HG03457 (cell line): Measurements from ENCODE around the gene LCN12.

ENCODE experiments used
- ATAC-seq: cut with Tn5 transposase; IDR thresholded peaks from one replicate; pipeline ENCODE4 v1.9.1; 2021; ENCODE audit warnings: moderate number of reproducible peaks; ENCODE audit not compliant: unreplicated experiment

Gene LCN12

DNA sequence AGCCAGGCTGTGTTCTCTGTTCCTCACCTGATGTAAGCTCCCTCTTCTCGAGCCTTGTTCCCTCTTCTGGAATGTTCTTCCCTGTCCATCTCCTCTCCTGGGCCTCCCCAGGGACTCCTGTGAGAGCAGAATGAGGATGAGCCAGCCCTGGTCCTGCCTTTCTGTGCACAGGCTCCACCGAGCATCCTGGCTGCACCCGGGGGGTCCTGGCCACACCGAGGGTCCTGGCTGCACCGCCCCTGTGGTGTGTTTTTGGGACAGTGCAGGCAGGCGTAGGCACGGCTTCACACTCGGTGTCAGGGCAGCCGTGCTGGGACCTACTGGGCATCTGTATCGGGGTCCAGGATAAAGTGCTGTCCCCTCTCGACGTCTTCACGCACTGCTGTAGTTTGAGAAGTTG lies 25.3 kb upstream of the LCN12 start:
- ATAC-seq, result no peak

DNA sequence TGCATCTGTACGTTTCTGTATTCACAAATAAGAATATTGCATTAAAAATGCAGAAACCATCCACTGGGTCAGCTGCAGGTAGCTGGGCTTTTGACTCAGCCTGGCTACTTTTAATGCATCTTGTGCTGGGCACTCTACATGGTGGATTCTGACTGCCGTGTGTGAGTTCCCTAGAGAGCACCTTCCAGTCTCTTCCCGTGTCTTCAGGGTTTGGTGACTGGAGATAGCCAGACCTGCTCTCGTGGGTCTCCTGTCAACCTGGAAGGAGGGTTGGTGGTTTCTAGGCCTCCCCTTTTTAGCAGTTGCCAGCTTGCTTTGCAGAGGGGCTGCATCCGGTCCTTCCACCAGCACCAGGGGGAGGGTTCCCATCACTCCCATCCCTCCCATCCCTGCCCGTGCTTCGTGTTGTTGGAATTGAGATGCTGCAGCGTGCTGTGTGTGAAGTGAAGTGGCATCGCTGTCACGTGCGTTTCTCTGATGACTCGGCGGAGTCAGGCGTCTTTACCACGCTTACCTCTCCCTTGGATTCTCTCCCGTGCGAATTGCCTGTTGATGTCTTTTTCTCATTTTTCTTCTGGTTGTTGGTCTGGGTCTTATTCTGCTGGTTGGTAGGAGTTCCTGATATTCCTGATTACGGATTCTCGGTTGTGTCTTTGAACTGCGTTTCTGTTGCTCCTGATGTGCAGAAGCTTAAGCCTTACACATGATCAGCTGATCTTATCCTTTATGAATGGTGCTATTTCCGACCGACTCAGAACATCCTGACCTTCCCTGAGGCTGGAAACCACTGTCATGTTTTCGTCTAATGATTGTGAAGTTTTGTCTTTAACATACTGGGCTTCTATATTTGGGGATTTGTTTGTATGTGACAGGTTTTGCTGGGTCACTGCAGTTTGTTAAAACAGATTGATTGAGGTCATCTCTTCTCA lies 24.5 kb upstream of the LCN12 start:
- ATAC-seq, result no peak

DNA sequence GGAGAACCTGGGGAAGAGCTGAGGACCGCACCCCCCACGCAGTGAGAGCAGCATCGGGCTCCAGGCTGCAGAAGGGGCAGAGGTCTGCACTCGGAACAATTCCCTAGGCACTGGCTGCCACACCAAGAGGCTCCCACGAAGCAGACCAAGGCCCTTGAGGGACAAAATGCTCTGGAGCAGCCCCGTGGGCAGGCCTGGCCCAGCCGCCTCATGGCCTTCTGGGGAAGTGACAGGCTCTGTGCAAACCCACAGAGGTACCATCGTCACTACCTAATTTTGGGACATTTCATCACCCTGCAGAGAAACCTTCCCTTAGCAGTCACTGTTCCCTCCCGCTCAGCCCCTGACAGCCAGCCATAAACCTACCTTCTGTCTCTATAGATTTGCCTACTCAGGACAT lies 23.5 kb upstream of the LCN12 start:
- ATAC-seq, result no peak

DNA sequence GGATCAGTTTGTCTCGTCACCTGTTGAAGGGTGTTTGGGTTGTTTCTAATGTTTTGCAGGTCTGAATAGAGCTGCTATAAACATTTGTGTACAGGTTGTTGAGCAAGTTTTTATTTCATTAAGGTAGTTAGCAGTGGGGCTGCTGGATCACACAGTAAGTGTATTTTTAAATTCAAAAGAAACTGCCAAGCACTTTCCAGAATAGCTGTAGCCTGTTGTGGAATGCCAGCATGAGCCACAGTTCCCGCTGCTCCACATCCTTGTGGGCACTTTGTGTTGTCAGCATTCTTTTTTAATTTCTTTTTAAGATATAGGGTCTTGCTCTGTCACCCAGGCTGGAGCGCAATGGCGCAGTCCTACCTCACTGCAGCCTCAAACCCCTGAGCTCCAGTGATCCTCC lies 22.1 kb upstream of the LCN12 start:
- ATAC-seq, result no peak

DNA sequence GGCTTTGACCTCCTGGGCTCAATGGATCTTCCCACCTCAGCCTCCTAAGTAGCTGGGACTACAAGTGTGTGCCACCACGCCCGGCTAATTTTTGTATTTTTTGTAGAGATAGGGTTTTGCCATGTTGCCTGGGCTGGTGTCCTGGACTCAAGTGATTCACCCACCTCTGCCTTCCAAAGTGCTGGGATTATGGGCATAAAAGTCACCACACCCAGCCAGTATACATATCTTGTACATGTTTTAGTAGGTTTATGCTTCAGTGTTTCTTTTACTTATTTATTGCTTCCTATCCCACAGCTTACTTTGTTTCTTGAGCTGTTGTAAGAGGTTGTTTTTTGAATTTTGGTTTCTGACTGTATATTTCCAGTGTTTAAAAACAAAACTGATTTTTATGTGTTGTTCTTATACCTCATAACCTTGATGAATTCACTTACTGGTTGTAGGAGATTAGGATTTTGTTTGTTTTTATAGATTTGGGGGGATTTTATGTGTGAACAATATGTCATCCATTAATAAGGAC lies 20.4 kb upstream of the LCN12 start:
- no peak for ATAC-seq

DNA sequence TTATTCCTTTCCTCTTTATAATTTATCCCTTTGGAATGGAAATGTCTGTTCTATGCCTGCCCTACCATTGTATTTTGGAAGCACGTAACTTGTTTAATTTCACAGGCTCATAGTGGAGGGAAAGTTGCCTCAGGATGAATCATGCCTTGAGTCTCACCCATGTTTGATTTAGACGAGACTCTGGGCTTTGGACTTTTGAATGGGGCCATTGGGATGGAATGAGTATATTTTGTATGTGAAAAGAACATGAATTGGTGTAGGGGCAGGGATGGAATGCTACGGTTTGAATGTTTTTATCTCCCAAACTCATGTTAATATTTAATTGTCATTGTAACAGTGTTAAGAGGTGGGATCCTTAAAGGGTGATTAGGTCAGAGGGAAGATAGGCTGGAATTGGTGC lies 17.8 kb upstream of the LCN12 start:
- ATAC-seq, result no peak

DNA sequence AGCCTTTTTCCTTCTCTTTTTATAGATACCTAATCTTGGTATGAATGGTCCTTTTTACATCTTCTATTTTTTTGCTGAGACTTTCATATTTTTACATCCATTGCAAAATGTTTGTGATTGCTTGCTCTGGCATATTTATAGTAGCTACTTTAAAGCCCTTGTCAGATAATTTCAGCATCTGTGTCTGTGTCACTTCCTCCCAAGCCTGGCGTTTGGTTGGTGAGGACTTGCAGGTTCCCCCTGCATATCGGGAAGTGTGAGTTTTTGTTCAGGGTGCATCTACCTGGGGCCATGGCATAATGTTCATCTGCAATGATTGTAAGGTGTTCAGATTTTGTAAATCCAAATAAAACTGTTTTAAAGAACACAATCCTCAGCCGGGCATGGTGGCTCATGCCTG lies 16.4 kb upstream of the LCN12 start:
- no peak for ATAC-seq

DNA sequence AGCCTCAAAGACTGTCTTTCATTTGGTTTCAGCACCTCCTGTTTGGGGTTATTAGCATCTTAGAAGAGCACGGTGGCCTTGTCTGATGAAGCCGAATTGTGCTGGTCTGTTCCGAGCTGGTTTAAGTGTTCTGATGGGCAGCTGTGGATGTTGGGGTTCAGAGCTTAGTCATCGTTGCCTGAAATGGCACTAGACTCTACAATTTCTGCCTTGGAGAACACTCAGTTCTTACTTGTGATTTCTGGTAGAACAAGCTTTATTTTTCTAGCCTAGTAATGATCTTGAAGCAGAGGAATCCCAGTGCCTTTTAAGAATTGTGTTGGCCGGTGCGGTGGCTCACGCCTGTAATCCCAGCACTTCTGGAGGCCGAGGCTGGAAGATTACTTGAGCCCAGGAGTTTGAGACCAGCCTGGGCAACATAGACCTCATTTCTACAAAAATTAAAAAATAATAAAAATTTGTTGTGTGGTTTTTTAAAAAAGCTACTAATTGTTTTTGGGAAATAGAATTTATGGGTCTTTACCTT lies 15.4 kb upstream of the LCN12 start:
- no peak for ATAC-seq

DNA sequence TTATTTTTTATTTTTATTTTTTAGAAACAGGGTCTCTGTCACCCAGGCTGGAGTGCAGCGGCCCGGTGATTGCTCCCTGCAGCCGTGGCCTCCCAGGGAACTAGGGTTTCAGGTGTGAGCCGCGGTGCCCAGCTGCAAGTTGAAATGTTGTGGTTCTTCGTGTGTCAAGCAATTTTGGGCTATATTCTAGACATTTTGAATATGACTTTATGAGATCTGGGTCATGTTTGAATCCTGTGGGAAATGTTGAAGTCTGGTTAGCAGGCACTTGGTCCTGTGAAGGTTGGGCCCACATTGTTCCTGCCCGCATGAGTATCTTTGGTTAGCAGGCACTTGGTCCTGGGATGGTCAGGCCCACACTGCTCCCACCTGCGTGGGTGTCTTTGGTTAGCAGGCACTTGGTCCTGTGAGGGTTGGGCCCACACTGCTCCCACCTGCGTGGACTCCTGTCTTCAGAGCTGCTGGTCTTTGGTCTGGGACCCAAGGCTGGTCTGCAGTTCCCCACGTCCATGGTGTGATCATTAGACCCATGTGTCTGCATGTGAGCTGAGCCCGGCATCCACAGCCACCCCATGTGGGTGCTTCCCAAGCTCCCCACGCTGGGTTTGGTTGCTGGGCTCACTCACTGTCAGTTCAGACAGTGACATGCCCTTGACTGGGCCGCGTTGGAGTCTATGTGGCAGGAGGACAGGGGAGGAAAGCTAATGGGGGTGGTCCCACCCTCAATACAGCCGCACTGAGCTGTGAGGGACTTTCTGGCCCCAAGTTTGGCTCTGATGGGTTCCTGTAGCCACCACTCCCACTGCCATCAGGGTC lies 14.7 kb upstream of the LCN12 start:
- ATAC-seq, result no peak

DNA sequence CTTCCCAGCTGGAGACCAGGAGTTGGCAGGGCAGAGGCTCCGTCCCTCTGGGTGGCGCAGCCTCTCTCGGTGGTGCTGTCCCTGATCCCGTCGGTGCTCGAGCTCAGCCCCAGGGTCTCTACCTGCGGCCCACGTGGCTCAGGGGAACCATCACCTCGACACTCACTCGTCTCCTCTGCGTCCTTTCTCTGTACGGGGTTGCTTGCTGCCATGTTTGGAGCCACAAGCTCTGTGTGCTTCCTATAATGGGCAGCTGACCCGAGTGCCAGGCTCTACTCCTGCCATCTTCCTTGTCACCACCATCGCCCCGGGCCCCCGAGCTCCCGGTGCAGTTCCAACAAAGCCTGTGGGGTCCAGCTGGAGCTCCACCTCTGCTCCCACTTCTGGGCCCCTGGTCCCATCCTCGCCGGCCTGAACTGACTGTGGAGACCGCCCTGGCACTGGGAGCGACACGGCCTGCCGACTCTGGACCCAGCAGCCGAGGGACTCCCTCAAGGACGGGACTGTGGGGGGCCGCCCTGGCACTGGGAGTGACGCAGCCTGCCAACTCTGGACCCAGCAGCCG lies 12.6 kb upstream of the LCN12 start:
- ATAC-seq, result no peak

DNA sequence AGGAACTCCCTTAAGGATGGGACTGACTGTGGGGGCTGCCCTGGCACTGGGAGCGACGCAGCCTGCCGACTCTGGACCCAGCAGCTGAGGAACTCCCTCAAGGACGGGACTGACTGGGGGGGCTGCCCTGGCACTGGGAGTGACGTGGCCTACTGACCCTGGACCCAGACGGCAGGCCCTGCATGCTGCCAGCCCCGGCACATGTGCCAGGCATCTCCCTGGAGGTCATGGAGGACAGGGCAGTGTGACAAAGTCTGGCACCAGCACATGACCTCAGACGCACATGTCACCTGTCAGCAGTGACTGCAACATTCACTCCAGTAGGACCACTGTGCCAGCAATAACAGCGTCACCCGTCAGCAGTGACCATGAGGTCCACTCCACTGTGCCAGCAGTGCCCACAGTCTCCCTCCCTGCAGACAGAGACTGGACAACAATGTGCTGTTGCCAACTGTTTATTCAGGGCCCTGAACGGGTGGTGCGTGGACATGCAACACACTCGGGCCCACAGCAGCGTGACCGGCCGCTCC lies 12.0 kb upstream of the LCN12 start:
- ATAC-seq, result no peak

DNA sequence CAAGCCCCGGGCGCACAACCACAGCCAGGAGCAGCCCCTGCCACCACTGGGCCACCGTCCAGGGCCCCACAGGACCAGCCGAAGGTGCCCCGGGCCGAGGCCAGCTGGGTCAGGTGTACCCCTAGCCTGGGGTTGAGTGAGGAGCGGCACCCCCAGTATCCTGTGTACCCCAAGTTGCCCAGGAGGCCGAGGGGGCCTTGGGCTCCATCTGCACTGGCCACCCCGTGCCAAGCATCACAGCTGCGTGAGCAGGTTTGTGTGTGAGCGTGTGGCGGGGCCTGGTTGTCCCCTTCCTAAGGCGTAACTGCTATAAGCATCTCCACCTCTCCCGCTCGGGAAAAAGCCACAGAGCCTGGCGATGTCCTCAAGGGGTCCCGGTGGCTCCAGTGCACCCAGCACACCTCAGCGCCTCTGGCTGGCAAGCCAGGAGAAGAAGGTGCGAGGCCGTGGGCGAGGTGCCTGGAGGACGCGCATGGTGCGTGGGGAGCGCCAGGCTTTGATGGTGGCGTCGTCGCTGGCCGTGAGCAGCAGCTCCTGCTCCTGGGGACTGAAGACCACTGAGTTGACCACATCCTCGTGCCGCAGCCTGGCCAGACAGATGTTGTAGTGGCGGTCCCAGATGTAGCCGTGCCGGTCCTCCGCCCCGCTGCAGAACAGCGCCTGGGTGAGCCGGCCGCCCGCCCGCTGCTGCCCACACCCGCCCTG lies 11.4 kb upstream of the LCN12 start:
- ATAC-seq, result no peak

DNA sequence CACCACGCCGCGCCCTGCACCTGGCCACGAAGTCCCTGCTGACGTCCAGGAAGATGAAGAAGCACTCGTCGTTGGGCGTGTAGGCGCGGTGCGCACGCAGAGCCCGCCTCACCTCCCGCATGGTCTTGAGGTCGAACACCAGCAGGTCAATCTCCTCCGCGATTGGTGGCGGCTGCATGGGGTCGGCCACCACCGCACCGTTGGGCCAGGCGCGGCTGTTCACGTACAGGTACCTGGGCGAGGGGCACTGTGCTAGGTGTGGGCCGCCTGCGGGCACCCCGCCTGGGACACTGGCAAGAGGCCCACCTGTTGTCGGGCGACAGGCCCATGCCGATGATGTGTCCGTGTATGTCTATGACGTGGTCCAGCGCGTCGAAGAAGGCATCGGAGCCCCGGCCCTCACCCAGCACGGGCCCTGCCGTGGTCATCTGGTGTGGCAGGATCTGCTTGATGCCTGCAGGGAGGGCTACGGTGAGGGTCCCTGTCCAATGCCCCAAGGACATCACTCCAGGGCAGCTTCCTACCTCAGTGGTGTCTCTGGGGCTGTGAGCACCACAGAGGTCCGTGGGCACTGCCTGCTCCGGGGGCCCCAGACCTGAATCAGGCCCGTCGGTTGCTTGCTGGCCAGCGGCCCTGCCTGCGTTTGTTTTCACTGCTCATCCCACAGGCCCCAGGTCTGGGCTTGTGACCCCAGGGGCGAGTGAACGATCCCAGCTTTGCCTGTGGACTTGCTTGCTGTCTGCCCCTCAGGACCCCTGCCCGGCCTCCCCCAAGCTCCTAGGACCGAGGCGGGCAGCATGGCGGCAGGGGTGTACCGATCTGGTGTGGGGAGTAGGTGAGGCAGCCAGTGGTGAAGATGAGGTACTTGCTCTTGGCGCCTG lies 10.6 kb upstream of the LCN12 start:
- ATAC-seq, result no peak

DNA sequence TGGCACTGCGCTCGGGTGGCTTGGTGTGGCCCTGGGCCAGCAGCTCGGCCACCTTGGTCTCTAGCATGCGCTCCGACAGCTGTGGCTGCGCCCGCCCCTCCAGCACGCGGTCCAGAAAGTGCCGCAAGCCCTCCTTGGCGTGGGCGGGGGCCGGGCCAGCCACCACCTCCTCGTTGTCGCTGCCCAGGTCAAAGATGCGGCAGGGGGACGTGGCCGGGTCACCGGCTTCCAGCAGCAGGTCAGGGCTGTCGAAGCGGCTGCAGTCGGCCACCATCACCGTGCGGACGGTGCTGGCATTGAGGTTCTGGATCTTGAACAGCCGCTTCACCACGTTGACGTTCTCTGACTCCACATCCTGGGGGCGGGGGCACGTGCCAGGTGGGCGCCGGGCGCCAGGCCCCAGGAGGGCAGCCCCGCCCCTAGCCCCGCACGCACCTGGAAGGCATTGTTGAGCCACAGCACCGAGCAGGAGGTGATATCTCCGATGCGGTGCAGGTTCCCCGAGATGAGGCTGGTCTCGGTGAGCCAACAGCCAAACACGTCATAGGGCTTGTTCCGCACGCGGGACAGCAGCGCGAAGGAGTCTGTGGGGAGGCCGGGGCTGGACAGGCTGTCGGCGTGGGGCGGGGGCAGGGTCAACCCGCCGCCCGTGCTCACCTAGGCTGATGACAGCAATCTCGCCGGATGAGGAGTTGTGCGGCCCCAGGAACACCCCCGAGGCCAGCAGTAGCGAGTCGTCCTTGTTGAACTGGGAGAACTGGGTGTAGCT lies 9.8 kb upstream of the LCN12 start:
- no peak for ATAC-seq

DNA sequence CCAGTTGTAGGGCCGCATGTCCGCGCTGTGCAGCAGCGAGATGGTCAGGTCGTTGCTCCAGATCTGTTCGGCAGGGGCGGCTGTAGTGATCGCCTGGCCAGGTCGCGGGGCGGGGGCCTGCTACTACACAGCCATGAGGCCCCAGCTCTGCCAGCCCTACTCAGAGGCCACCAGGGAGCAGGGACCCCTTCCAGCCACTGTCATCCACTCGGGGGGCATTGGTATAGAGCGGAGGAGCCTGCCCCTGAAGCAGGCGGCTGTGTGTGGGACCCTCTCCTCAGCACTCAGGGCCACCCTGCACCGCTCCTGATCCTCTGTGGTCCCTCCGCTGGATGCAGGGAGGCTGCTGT lies 9.2 kb upstream of the LCN12 start:
- no peak for ATAC-seq

DNA sequence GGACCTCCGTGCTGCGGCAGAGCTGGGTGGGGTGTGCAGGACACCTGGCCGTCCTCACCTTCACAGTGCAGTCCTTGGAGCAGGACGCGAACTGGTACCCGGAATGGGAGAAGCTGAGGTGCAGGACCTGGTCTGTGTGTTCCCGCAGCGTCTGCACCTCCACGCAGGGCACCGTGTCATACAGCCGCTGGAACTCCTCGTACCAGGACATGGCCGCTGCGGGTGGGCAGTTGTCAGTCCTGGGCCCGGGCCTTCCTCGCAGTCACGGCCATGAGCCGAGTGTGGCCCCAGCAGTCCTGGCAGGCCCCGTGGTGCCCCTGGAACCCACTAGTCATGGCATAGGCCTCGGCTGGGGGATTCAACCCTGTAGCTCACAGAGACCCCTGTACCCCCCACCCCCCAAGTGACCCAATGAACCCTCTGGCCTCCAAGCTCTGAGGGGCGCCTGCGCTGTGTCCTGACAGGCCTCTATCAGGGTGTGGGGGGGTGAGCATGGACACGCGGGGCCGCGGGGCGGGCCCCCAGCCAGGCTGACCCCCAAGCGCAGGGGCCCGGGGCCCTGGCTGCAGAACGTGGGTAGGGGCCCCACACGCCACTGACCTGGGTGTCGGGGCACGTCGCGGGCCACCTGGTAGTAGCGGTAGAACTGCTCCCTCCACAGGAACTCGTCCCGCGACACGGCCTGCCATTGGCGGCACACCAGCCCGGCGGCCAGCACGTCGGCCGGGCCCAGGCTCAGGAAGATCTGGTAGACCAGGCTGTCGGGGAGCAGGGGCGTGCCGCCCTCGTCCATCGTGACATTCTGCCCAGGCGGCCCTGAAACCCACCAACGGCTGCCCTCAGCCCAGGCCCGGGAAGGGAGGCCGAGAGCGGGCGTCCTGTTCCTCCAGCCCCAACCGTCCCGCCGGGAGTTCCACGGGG lies 8.5 kb upstream of the LCN12 start:
- no peak for ATAC-seq

DNA sequence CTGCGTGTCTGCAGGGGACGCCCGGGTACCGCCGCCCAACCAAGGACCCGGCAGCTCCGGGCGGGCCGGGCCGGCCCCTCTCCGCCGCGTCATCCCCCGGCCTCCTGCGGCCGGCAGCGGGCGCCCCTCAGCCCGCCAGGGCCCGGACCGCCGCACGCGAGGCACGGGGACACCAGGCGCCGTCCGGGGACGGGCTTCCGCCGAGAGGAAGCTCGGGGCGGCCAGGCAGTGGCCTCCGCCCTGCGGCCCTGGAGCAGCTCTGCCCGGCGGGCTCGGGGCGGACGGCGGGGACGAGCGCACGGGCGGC lies 7.9 kb upstream of the LCN12 start:
- no peak for ATAC-seq
